Measurements from ENCODE around the gene MOB3A.

MOB3A gene

GRCh38 chr19:2026770-2027169 lies 69.4 kb downstream of the MOB3A start:
- Histone ChIP-seq H3K4me1 (ENCODE audit: control insufficient read depth, insufficient read depth, low read length) (no peaks in the 10 kb centered on the region), H3K36me3 (ENCODE audit: control insufficient read depth in 2 of 2, insufficient read depth in 1 of 2, low read length in 2 of 2) (no peaks in the 10 kb centered on the region), H3K4me3 (ENCODE audit: low read depth, low read length) (no peak overlapping the region), H3K9me3 (ENCODE audit: control insufficient read depth, insufficient read depth, low read depth, low read length) (no peaks in the 10 kb centered on the region), H3K27ac (ENCODE audit: extremely low read depth, low read depth, low read length) (no peak overlapping the region)
- POLR2A ChIA-PET = no interaction called here
- TF ChIP-seq ZNF473 (tag by site-specific recombination; IDR thresholded peaks at IDR 0.05) (no peak), ZNF132 (tag by site-specific recombination; IDR thresholded peaks at IDR 0.05; ENCODE audit: borderline replicate concordance) (no peak), ZNF37A (tag by site-specific recombination; IDR thresholded peaks at IDR 0.05) (no peak), ZSCAN5A (tag by site-specific recombination; IDR thresholded peaks at IDR 0.05) (no peak), BCL11B (tag by site-specific recombination; IDR thresholded peaks at IDR 0.05; ENCODE audit: low read depth) (no peak)
- CTCF ChIA-PET = interaction anchor here (0.6 kb wide), 1 partner anchor 502 kb away, joined by 3 read pairs; no protein-coding TSS in a partner anchor

- POLR2A ChIA-PET = no interaction called here
- H3K4me1 ChIP-seq (ENCODE audit: control insufficient read depth, insufficient read depth, low read length) = no peaks in the 10 kb centered on the region
These were observed 73.8 kb downstream of the MOB3A start for GRCh38 chr19:2022289-2022688.

GRCh38 chr19:2021453-2022140 lies 74.5 kb downstream of the MOB3A start:
- TF ChIP-seq ZNF416 (tag by site-specific recombination; IDR thresholded peaks at IDR 0.05) = no peak
- no peak for TF ChIP-seq PRDM4 (tag by site-specific recombination; IDR thresholded peaks at IDR 0.05)
- no peak for TF ChIP-seq SP2 (tag by site-specific recombination; IDR thresholded peaks at IDR 0.05)
- TF ChIP-seq ZSCAN4 (tag by site-specific recombination; IDR thresholded peaks at IDR 0.05) = no peak
- H3K9me3 ChIP-seq (ENCODE audit: control insufficient read depth, insufficient read depth, low read depth, low read length) = no peaks in the 10 kb centered on the region
- POLR2A ChIA-PET = interaction anchor here (0.6 kb wide), 1 partner anchor 369 kb away, joined by 7 read pairs; no protein-coding TSS in a partner anchor
- H3K27ac ChIP-seq (ENCODE audit: extremely low read depth, low read depth, low read length) = no peak overlapping the region
- CTCF ChIA-PET = interaction anchor here (2.5 to 3.2 kb wide), 2 partner anchors 46 to 48 kb away, joined by 14 to 30 read pairs; no protein-coding TSS in a partner anchor
- H3K4me1 ChIP-seq (ENCODE audit: control insufficient read depth, insufficient read depth, low read length) = no peaks in the 10 kb centered on the region
- no peak overlapping the region for H3K4me3 ChIP-seq (ENCODE audit: low read depth, low read length)
- H3K36me3 ChIP-seq (ENCODE audit: control insufficient read depth in 2 of 2, insufficient read depth in 1 of 2, low read length in 2 of 2) = no peaks in the 10 kb centered on the region

More at GRCh38 chr19:2022289-2022688, 73.8 kb downstream of the MOB3A start:
- Histone ChIP-seq H3K27ac (ENCODE audit: extremely low read depth, low read depth, low read length) (no peak overlapping the region), H3K9me3 (ENCODE audit: control insufficient read depth, insufficient read depth, low read depth, low read length) (no peaks in the 10 kb centered on the region), H3K4me3 (ENCODE audit: low read depth, low read length) (no peak overlapping the region), H3K36me3 (ENCODE audit: control insufficient read depth in 2 of 2, insufficient read depth in 1 of 2, low read length in 2 of 2) (no peaks in the 10 kb centered on the region)
- CTCF ChIA-PET = interaction anchor here (0.6 to 1.5 kb wide), 3 partner anchors 47 to 379 kb away, joined by 3 to 8 read pairs (median 4); partner anchors contain the start of gene PLEKHJ1
- TF ChIP-seq KLF7 (tag by site-specific recombination; IDR thresholded peaks at IDR 0.05; ENCODE audit: borderline replicate concordance) (no peak), ZNF366 (tag by site-specific recombination; conservative IDR thresholded peaks at IDR 0.05) (peak; percentile 89)

Measured in HEK293 (cell line).